ENCODE data around the gene SMARCAD1.

DNA sequence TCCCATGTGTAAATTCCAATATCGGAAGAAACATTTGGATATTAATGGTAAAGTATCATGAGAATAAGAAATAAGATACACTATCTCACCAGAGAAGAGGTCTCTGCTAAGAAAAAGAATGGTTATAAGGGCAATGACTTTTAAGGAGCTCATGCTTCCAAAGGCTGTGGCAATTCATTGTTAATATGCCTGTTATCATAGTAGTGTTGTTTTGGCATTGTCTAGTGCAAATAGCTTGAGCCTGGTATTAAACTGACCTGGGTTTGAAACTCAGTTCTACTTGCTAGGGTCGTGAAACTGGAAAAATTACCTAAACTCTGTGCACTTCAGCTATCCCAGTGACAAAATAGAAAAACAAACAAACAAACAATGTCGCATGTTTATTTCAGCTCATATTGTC lies 126.2 kb downstream of the SMARCAD1 start:
- TF ChIP-seq EZH2 (IDR thresholded peaks at IDR 0.05; ENCODE audit: insufficient read depth, poor library complexity, severe bottlenecking) (no peak), EZH2phosphoT487 (IDR thresholded peaks at IDR 0.05; ENCODE audit: insufficient read depth, low read depth) (no peak)
